Brain microvascular endothelial cell (primary cell): Measurements from ENCODE around the gene KCNK5.

Source experiments
- DNase-seq: peaks from one replicate; pipeline ENCODE4 v3.0.0-alpha.2; 2020
- H3K27ac ChIP-seq: fragments of 250-450 bp; sonication (Bioruptor Pico); 2 replicates; pipeline ENCODE4 v1.5.1; 2020; ENCODE audit warnings: mild to moderate bottlenecking, moderate library complexity
- H3K27me3 ChIP-seq: fragments of 250-450 bp; sonication (Bioruptor Pico); replicated peaks from 2 replicates; pipeline ENCODE4 v1.5.1; 2020; ENCODE audit warnings: mild to moderate bottlenecking
- H3K36me3 ChIP-seq: fragments of 250-450 bp; sonication (Bioruptor Pico); replicated peaks from 2 replicates; pipeline ENCODE4 v1.5.1; 2020; ENCODE audit warnings: mild to moderate bottlenecking
- H3K4me3 ChIP-seq: 2 replicates; pipeline ENCODE4 v1.5.1; 2011; ENCODE audit warnings: low read depth, mild to moderate bottlenecking, control low read depth, low read length, moderate library complexity
- in situ Hi-C: cut with HindIII; loops from 2 replicates; pipeline ENCODE4 v1.10.0; 2017; ENCODE audit warnings: low sequenced_read_pairs, low pct_ligation_motif_present
- TF ChIP-seq, protein P1 (sequence below): IDR thresholded peaks from 2 replicates; pipeline ENCODE4 v1.5.1; 2011; ENCODE audit warnings: low read depth, mild to moderate bottlenecking, moderate library complexity, low read length, control low read depth, inconsistent platforms; ENCODE audit errors: missing control alignments

The KCNK5 gene

DNA sequence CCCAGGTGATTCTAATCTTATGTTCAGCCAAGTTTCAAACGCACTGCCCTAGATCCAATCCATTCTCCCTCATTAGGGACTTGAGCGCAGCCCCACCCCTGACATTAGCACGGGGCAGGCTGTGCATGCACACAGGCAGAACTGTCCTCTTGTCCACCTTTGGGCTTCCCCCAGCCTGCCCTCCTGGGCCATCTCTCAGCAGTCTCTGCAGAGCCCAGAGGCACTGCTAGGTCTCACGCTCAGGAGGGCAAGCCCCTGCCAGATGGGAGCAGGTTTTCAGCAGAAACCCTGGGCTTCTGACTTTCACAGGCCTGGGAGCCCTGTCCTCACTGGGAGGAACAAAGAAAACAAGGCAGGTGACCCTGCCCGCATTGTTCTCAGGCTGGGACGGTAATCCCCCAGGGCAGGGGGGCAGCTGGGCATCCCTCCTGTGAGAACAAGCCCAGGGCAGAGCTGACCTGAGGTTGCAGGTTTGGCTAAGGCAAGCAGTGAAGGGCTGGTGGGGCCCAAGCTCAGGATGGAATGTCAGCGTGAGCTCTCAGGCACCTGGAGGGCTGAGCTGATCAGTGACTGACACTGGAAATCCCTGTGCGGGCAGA, 24.5 kb downstream of the KCNK5 start:
- DNase-seq = no peak
- no peaks in the 10 kb centered on the region for H3K27me3 ChIP-seq
- H3K27ac ChIP-seq = no peak overlapping the region
- TF ChIP-seq, protein P1, sequence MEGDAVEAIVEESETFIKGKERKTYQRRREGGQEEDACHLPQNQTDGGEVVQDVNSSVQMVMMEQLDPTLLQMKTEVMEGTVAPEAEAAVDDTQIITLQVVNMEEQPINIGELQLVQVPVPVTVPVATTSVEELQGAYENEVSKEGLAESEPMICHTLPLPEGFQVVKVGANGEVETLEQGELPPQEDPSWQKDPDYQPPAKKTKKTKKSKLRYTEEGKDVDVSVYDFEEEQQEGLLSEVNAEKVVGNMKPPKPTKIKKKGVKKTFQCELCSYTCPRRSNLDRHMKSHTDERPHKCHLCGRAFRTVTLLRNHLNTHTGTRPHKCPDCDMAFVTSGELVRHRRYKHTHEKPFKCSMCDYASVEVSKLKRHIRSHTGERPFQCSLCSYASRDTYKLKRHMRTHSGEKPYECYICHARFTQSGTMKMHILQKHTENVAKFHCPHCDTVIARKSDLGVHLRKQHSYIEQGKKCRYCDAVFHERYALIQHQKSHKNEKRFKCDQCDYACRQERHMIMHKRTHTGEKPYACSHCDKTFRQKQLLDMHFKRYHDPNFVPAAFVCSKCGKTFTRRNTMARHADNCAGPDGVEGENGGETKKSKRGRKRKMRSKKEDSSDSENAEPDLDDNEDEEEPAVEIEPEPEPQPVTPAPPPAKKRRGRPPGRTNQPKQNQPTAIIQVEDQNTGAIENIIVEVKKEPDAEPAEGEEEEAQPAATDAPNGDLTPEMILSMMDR = no peak
- H3K4me3 ChIP-seq = no peak overlapping the region
- H3K36me3 ChIP-seq = no peaks in the 10 kb centered on the region
- in situ Hi-C loops = no loop called here

DNA sequence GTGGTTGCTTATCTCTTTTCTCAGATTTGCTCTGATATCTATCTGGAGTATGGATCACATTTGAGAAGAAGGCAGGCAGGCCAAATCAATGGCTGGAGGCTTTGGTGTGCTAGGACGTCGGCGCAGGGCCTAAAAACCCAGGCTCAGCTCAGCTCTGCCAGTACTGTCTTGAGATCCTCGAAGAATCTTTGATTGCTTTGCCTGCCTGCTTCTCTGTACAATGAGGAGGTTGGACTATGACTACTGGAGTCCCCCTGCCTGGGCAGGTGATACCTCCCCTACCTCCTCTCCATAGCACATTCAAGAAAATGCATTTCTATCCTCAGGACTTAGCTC, 25.1 kb downstream of the KCNK5 start:
- TF ChIP-seq, protein P1 = no peak
- no peak for DNase-seq
- no peak overlapping the region for H3K4me3 ChIP-seq
- no peak overlapping the region for H3K27ac ChIP-seq
- H3K36me3 ChIP-seq = no peaks in the 10 kb centered on the region
- H3K27me3 ChIP-seq = no peaks in the 10 kb centered on the region
- in situ Hi-C loops = no loop called here

DNA sequence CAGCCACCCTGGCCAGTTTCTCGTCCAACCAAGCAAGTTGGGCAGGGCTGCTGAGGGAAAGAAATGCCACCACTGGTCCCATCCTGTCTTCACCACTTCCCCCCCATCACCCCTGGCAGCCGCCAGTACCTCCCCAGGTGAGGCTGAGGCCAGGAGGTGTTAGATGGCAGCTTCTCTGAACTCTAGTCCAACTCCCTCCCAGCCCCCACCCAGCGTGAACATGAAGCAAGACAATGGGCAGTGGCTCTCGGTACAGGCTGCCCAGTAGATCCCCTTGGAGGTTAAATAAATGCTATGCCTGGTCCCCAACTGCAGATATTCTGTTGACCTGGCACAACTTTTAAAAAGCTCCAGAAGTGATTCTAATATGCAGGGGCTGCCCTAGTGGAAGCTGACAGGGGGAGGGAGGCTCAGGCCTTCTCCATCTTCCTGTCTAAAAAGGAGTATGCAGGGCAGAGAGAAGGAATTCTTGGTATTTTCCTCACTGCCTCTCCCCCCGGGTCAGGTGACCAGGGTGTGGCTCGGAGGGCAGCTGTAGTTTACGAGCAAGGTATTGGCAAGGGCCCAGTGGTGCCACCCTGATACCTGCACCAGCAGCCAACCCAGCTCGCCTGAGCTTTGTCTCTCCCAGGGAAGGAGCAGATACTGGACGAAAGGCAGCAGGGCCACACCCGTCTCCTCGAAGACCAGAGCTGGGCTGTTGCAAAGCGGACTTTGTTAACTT, 25.7 kb downstream of the KCNK5 start:
- TF ChIP-seq, protein P1 = no peak
- H3K36me3 ChIP-seq = no peaks in the 10 kb centered on the region
- H3K4me3 ChIP-seq = no peak overlapping the region
- H3K27ac ChIP-seq = no peak overlapping the region
- in situ Hi-C loops = no loop called here
- no peaks in the 10 kb centered on the region for H3K27me3 ChIP-seq
- no peak for DNase-seq

DNA sequence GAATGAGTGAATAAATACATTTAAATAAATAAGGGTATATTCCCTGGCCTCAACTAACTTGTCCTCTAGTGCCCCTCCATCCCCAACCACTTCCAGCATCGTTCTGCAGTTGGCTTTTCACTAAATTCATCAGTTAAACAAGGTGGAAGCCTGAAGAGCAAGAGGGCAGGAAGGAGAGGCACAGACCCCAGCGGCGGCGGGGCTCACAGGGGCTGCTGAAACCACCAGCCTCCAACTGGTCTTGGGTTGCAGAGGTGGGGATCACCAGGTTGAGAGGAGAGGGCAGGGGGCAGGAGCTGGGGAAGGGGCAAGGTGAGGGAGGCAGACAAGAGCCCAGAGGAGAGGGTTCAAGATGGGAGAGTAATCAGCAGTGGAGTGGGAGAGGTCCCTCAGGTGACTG, 27.1 kb downstream of the KCNK5 start:
- DNase-seq = no peak
- in situ Hi-C loops = no loop called here
- no peaks in the 10 kb centered on the region for H3K36me3 ChIP-seq
- H3K4me3 ChIP-seq = no peak overlapping the region
- H3K27me3 ChIP-seq = no peaks in the 10 kb centered on the region
- TF ChIP-seq, protein P1 = no peak
- no peak overlapping the region for H3K27ac ChIP-seq

DNA sequence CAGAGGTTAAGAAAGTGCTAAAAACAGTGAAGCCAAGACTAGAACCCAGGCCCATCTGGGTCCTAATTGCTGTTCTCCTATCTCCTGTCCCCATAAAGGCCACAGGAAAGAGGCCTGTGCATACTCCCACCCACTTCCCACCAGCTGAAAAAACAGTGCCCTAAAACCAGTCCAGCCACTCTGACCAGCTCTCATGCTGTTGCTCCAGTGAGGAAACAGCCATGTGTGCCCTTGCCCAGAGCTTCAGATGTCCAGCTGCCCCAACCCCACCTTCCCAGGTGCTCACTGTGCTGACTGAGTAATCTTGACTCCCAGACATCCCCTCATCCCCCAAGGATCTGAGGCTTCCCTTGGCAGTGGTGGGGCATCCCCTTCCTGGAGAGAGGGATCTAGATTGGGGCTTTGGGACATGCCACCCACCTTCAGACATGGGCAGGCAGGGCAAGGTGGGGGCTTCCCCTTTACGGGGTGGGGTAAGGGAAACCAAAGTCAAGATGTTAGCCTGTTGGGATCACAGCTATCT, 28.7 kb downstream of the KCNK5 start:
- TF ChIP-seq, protein P1 = no peak
- in situ Hi-C loops = no loop called here
- no peaks in the 10 kb centered on the region for H3K36me3 ChIP-seq
- no peak for DNase-seq
- H3K4me3 ChIP-seq = no peak overlapping the region
- H3K27ac ChIP-seq = no peak overlapping the region
- H3K27me3 ChIP-seq = no peaks in the 10 kb centered on the region

DNA sequence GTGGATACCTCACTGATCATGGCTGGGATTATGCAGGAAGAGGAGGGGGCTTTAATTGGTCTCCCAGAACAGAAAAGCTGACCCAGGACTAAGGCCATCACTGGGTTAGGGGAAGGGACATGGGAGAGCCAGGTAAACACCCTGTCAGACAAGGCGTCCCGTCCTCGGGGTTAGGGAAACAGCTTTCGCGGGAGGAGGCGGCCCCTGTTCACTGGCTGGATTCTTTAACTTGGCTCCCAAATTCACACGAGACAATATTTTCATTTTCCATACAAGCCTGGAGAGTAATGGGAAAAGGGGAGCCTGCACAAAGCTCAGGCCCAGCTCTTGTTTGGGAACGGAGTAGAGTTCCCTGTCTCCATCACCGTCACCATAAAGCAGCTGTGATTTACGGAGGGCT, 29.3 kb downstream of the KCNK5 start:
- no peak overlapping the region for H3K27ac ChIP-seq
- in situ Hi-C loops = no loop called here
- H3K27me3 ChIP-seq = no peaks in the 10 kb centered on the region
- TF ChIP-seq, protein P1 = no peak
- no peak for DNase-seq
- H3K4me3 ChIP-seq = no peak overlapping the region
- no peaks in the 10 kb centered on the region for H3K36me3 ChIP-seq
